Measurements from ENCODE around the gene DHDH. TPM values are rescaled to one million over a fixed set of nuclear protein-coding genes. Genes with fewer than 3 reads are reported as not detected.
"Not testable (repeated sequence)": the region's sequence is repeated elsewhere in the genome, so short reads cannot be mapped to it uniquely, and the experiment has no call there.

Gene DHDH
- total RNA-seq, 1 donor: 0.36 TPM

- Histone ChIP-seq H3K27ac (ENCODE audit: low read depth, low read length) (peak within 1 kb of the TSS; percentile 81), H4K20me1 (ENCODE audit: insufficient read depth, low read length) (peaks cover 11% of the 10 kb centered on the region), H3K79me2 (ENCODE audit: insufficient read depth, low read length) (peaks cover 34% of the 10 kb centered on the region), H3K27me3 (ENCODE audit: insufficient read depth, low read length) (no peaks in the 10 kb centered on the region), H3K9me3 (ENCODE audit: low read depth, low read length) (no peaks in the 10 kb centered on the region), H3K4me2 (ENCODE audit: insufficient read depth, low read length) (peak within 1 kb of the TSS; percentile 97), H3K4me1 (ENCODE audit: insufficient read depth, low read length) (peaks cover 8% of the 10 kb centered on the region), H3K4me3 (ENCODE audit: insufficient read depth, low read length) (peak within 1 kb of the TSS; percentile 93), H2AFZ (ENCODE audit: low read length) (peak within 1 kb of the TSS; percentile 94), H3K36me3 (ENCODE audit: insufficient read depth, low read length) (peaks cover 8% of the 10 kb centered on the region)
- TF ChIP-seq CTCF (IDR thresholded peaks at IDR 0.05; ENCODE audit: extremely low read depth, low read depth, low read length): peak; percentile 26
- DNase-seq (ENCODE audit: insufficient read length, low spot score, missing footprints): peak; percentile 98
Measured at GRCh38 chr19:48899781-48900476, 33.6 kb upstream of the DHDH start, which contains the start of gene NUCB1. Gene NUCB1 (plus strand): TSS chr19:48900312. CDS start chr19:48900797, 485 bp downstream.

GRCh38 chr19:48900477-48901406 is 32.8 kb upstream of the DHDH start:
- peak; percentile 96 for DNase-seq (ENCODE audit: insufficient read length, low spot score, missing footprints)

GRCh38 chr19:48902291-48902690 is 31.2 kb upstream of the DHDH start:
- H3K79me2 ChIP-seq (ENCODE audit: insufficient read depth, low read length): peaks cover 34% of the 10 kb centered on the region
- not testable (repeated sequence) for H3K27me3 ChIP-seq (ENCODE audit: insufficient read depth, low read length); H3K4me1 ChIP-seq (ENCODE audit: insufficient read depth, low read length)

More at GRCh38 chr19:48900477-48901406, 32.8 kb upstream of the DHDH start:
- TF ChIP-seq CTCF (IDR thresholded peaks at IDR 0.05; ENCODE audit: extremely low read depth, low read depth, low read length): no peak
- H3K36me3 ChIP-seq (ENCODE audit: insufficient read depth, low read length): peaks cover 15% of the 10 kb centered on the region
- H3K4me3 ChIP-seq (ENCODE audit: insufficient read depth, low read length): peak overlapping the region; percentile 93
- H3K4me1 ChIP-seq (ENCODE audit: insufficient read depth, low read length): peaks cover 8% of the 10 kb centered on the region
- peak overlapping the region; percentile 81 for H3K27ac ChIP-seq (ENCODE audit: low read depth, low read length)
- H3K4me2 ChIP-seq (ENCODE audit: insufficient read depth, low read length): peak overlapping the region; percentile 97
- H3K79me2 ChIP-seq (ENCODE audit: insufficient read depth, low read length): peaks cover 34% of the 10 kb centered on the region
- H4K20me1 ChIP-seq (ENCODE audit: insufficient read depth, low read length): peaks cover 11% of the 10 kb centered on the region
- H3K27me3 ChIP-seq (ENCODE audit: insufficient read depth, low read length): no peaks in the 10 kb centered on the region
- peak overlapping the region; percentile 83 for H2AFZ ChIP-seq (ENCODE audit: low read length)
- H3K9me3 ChIP-seq (ENCODE audit: low read depth, low read length): no peaks in the 10 kb centered on the region

GRCh38 chr19:48903788-48904187 is 29.7 kb upstream of the DHDH start:
- H3K9me3 ChIP-seq (ENCODE audit: low read depth, low read length); H3K27ac ChIP-seq (ENCODE audit: low read depth, low read length); H3K4me1 ChIP-seq (ENCODE audit: insufficient read depth, low read length); H3K4me2 ChIP-seq (ENCODE audit: insufficient read depth, low read length); H3K4me3 ChIP-seq (ENCODE audit: insufficient read depth, low read length); DNase-seq (ENCODE audit: insufficient read length, low spot score, missing footprints); H2AFZ ChIP-seq (ENCODE audit: low read length); H3K27me3 ChIP-seq (ENCODE audit: insufficient read depth, low read length): not testable (repeated sequence)
- peaks cover 23% of the 10 kb centered on the region for H3K36me3 ChIP-seq (ENCODE audit: insufficient read depth, low read length)
- H4K20me1 ChIP-seq (ENCODE audit: insufficient read depth, low read length): peaks cover 11% of the 10 kb centered on the region
- peaks cover 34% of the 10 kb centered on the region for H3K79me2 ChIP-seq (ENCODE audit: insufficient read depth, low read length)

More at GRCh38 chr19:48902291-48902690, 31.2 kb upstream of the DHDH start:
- H3K9me3 ChIP-seq (ENCODE audit: low read depth, low read length); H3K27ac ChIP-seq (ENCODE audit: low read depth, low read length); DNase-seq (ENCODE audit: insufficient read length, low spot score, missing footprints); H3K4me3 ChIP-seq (ENCODE audit: insufficient read depth, low read length); H2AFZ ChIP-seq (ENCODE audit: low read length); H3K4me2 ChIP-seq (ENCODE audit: insufficient read depth, low read length): not testable (repeated sequence)
- peaks cover 21% of the 10 kb centered on the region for H3K36me3 ChIP-seq (ENCODE audit: insufficient read depth, low read length)
- peaks cover 11% of the 10 kb centered on the region for H4K20me1 ChIP-seq (ENCODE audit: insufficient read depth, low read length)
